ENCODE results near the gene CUX1.

The CUX1 gene

DNA sequence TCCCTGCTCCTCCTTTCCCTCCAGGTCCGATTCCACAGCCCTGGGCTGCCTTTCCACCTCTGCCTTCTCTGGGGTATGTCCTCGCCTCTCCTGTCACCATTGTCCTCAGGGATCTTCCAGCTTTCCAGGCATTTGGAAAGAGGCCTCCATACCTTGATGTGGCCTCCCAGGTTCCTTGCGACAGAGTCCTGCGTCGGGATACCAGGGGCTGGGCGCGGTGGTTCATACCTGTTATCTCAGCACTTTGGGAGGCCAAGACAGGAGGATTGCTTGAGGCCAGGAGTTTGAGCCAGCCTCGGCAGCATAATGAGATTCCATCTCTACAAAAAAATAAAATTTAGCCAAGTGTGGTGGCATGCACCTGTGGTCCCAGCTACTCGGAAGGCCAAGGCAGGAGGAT is 171.1 kb downstream of the CUX1 start:
- Histone ChIP-seq H3K9me3 (ENCODE audit: control insufficient read depth, low read length) (no peaks in the 10 kb centered on the region), H3K36me3 (ENCODE audit: control insufficient read depth, insufficient read depth, low read length, severe bottlenecking) (peaks cover 3% of the 10 kb centered on the region), H3K9ac (ENCODE audit: low read length) (no peak overlapping the region), H3K4me1 (ENCODE audit: control insufficient read depth, insufficient read depth, low read length) (no peaks in the 10 kb centered on the region), H3K27me3 (replicated peaks; ENCODE audit: control insufficient read depth, insufficient read depth, low read length) (no peaks in the 10 kb centered on the region), H3K4me3 (ENCODE audit: low read length) (no peak overlapping the region)
- DNase-seq (ENCODE audit: low read depth), result no peak

- H3K9ac ChIP-seq (ENCODE audit: low read length), result no peak overlapping the region
- H3K4me3 ChIP-seq (ENCODE audit: low read length), result no peak overlapping the region
- H3K4me1 ChIP-seq (ENCODE audit: control insufficient read depth, insufficient read depth, low read length), result no peaks in the 10 kb centered on the region
- no peaks in the 10 kb centered on the region for H3K9me3 ChIP-seq (ENCODE audit: control insufficient read depth, low read length)
- no peaks in the 10 kb centered on the region for H3K27me3 ChIP-seq (replicated peaks; ENCODE audit: control insufficient read depth, insufficient read depth, low read length)
- DNase-seq (ENCODE audit: low read depth), result no peak
- peaks cover 3% of the 10 kb centered on the region for H3K36me3 ChIP-seq (ENCODE audit: control insufficient read depth, insufficient read depth, low read length, severe bottlenecking)
These were observed 171.7 kb downstream of the CUX1 start for GRCh38 chr7:101989101-101989500.

DNA sequence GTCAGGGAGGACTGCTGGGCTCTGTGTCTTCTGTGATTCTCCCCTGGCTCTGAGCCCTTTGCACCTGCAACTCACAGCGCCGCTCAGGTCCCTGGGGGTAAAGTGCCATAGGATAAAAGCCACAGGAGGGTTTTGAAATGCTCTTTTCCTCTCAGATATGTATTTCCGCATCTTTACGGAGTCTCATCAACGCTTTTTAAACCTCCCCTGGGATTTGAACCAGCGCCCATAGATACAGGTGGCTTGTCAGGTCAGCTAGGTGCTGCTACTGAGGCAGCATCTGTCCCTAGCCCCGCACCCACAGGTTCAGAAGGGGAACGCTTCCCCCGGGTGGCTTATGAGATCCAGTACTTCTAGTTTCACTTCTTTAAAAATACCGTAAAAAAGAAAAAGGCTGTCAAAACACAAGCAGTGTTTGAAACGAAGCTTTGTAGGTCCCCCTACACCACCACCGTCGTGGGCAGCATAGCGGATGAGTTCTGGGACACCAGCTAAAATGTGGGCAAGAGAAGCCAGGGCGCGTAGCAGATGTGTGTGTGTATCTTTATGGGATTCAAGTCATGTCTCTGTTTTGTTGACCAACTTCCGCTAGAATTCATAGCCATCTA is 173.5 kb downstream of the CUX1 start:
- Histone ChIP-seq H3K27me3 (replicated peaks; ENCODE audit: control insufficient read depth, insufficient read depth, low read length) (no peaks in the 10 kb centered on the region), H3K4me1 (ENCODE audit: control insufficient read depth, insufficient read depth, low read length) (no peaks in the 10 kb centered on the region), H3K9ac (ENCODE audit: low read length) (no peak overlapping the region), H3K36me3 (ENCODE audit: control insufficient read depth, insufficient read depth, low read length, severe bottlenecking) (peaks cover 3% of the 10 kb centered on the region), H3K9me3 (ENCODE audit: control insufficient read depth, low read length) (no peaks in the 10 kb centered on the region), H3K4me3 (ENCODE audit: low read length) (no peak overlapping the region)
- DNase-seq (ENCODE audit: low read depth), result no peak

DNA sequence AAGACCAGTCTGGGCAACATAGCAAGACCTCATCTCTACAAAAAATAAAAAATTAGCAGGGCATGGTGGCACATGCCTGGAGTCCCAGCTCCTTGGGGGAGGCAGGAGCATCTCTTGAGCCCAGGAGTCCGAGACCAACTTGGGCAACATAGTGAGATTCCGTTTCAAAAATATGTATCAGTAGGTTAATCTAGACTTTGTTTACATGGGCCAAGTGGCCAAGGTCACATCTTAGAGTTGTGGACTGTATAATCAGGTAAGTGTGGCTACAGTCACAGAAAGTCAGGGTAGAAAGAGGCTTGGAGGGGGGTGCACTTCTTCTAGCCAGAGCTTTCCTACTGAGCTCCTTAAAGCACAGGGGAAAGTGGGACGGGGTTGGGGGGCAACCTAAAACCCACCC is 174.4 kb downstream of the CUX1 start:
- Histone ChIP-seq H3K27me3 (replicated peaks; ENCODE audit: control insufficient read depth, insufficient read depth, low read length) (no peaks in the 10 kb centered on the region), H3K4me3 (ENCODE audit: low read length) (no peak overlapping the region), H3K9ac (ENCODE audit: low read length) (no peak overlapping the region), H3K36me3 (ENCODE audit: control insufficient read depth, insufficient read depth, low read length, severe bottlenecking) (peaks cover 3% of the 10 kb centered on the region), H3K9me3 (ENCODE audit: control insufficient read depth, low read length) (no peaks in the 10 kb centered on the region), H3K4me1 (ENCODE audit: control insufficient read depth, insufficient read depth, low read length) (no peaks in the 10 kb centered on the region)
- DNase-seq (ENCODE audit: low read depth), result no peak

- H3K27me3 ChIP-seq (replicated peaks; ENCODE audit: control insufficient read depth, insufficient read depth, low read length), result no peaks in the 10 kb centered on the region
- peaks cover 2% of the 10 kb centered on the region for H3K36me3 ChIP-seq (ENCODE audit: control insufficient read depth, insufficient read depth, low read length, severe bottlenecking)
- H3K9me3 ChIP-seq (ENCODE audit: control insufficient read depth, low read length), result no peaks in the 10 kb centered on the region
- no peaks in the 10 kb centered on the region for H3K4me1 ChIP-seq (ENCODE audit: control insufficient read depth, insufficient read depth, low read length)
- no peak overlapping the region for H3K9ac ChIP-seq (ENCODE audit: low read length)
- DNase-seq (ENCODE audit: low read depth), result no peak
- H3K4me3 ChIP-seq (ENCODE audit: low read length), result no peak overlapping the region
These were observed 175.9 kb downstream of the CUX1 start for GRCh38 chr7:101993311-101993710.

GRCh38 chr7:101995121-101995520 is 177.7 kb downstream of the CUX1 start:
- Histone ChIP-seq H3K36me3 (ENCODE audit: control insufficient read depth, insufficient read depth, low read length, severe bottlenecking) (no peaks in the 10 kb centered on the region), H3K27me3 (replicated peaks; ENCODE audit: control insufficient read depth, insufficient read depth, low read length) (no peaks in the 10 kb centered on the region), H3K4me3 (ENCODE audit: low read length) (no peak overlapping the region), H3K9ac (ENCODE audit: low read length) (no peak overlapping the region), H3K9me3 (ENCODE audit: control insufficient read depth, low read length) (no peaks in the 10 kb centered on the region), H3K4me1 (ENCODE audit: control insufficient read depth, insufficient read depth, low read length) (no peaks in the 10 kb centered on the region)
- no peak for DNase-seq (ENCODE audit: low read depth)

GRCh38 chr7:101996131-101996691 is 178.8 kb downstream of the CUX1 start:
- no peaks in the 10 kb centered on the region for H3K9me3 ChIP-seq (ENCODE audit: control insufficient read depth, low read length)
- no peaks in the 10 kb centered on the region for H3K27me3 ChIP-seq (replicated peaks; ENCODE audit: control insufficient read depth, insufficient read depth, low read length)
- H3K4me3 ChIP-seq (ENCODE audit: low read length), result no peak overlapping the region
- no peaks in the 10 kb centered on the region for H3K4me1 ChIP-seq (ENCODE audit: control insufficient read depth, insufficient read depth, low read length)
- no peaks in the 10 kb centered on the region for H3K36me3 ChIP-seq (ENCODE audit: control insufficient read depth, insufficient read depth, low read length, severe bottlenecking)
- DNase-seq (ENCODE audit: low read depth), result no peak
- H3K9ac ChIP-seq (ENCODE audit: low read length), result no peak overlapping the region

DNA sequence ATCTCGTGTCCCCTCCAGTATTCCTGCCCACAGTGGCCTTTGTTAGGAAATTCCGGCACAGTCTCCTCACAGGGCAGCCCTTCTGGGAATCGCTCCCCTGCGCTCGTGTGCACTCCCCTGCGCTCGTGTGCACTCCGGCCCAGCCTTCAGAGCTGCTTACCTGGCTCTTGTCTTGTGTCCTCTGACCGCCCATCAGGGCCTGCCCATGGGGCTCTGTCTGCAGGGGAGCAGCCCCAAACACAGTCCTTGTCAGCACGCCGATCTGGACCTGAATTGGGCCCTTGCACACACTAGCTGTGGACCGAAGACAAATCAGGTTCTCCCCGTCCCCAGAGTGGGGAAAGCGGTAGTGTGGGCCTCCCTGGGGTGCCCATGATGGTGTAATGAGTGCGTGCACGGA is 179.4 kb downstream of the CUX1 start:
- Histone ChIP-seq H3K4me1 (ENCODE audit: control insufficient read depth, insufficient read depth, low read length) (no peaks in the 10 kb centered on the region), H3K9me3 (ENCODE audit: control insufficient read depth, low read length) (no peaks in the 10 kb centered on the region), H3K9ac (ENCODE audit: low read length) (no peak overlapping the region), H3K27me3 (replicated peaks; ENCODE audit: control insufficient read depth, insufficient read depth, low read length) (no peaks in the 10 kb centered on the region), H3K4me3 (ENCODE audit: low read length) (no peak overlapping the region), H3K36me3 (ENCODE audit: control insufficient read depth, insufficient read depth, low read length, severe bottlenecking) (no peaks in the 10 kb centered on the region)
- no peak for DNase-seq (ENCODE audit: low read depth)

GRCh38 chr7:101998029-101998905 is 180.8 kb downstream of the CUX1 start:
- H3K36me3 ChIP-seq (ENCODE audit: control insufficient read depth, insufficient read depth, low read length, severe bottlenecking), result no peaks in the 10 kb centered on the region
- H3K4me3 ChIP-seq (ENCODE audit: low read length), result no peak overlapping the region
- H3K9ac ChIP-seq (ENCODE audit: low read length), result no peak overlapping the region
- no peaks in the 10 kb centered on the region for H3K9me3 ChIP-seq (ENCODE audit: control insufficient read depth, low read length)
- no peak for DNase-seq (ENCODE audit: low read depth)
- H3K27me3 ChIP-seq (replicated peaks; ENCODE audit: control insufficient read depth, insufficient read depth, low read length), result no peaks in the 10 kb centered on the region
- no peaks in the 10 kb centered on the region for H3K4me1 ChIP-seq (ENCODE audit: control insufficient read depth, insufficient read depth, low read length)

GRCh38 chr7:101998906-101999240 is 181.4 kb downstream of the CUX1 start:
- no peaks in the 10 kb centered on the region for H3K9me3 ChIP-seq (ENCODE audit: control insufficient read depth, low read length)
- H3K27me3 ChIP-seq (replicated peaks; ENCODE audit: control insufficient read depth, insufficient read depth, low read length), result no peaks in the 10 kb centered on the region
- DNase-seq (ENCODE audit: low read depth), result no peak

DNA sequence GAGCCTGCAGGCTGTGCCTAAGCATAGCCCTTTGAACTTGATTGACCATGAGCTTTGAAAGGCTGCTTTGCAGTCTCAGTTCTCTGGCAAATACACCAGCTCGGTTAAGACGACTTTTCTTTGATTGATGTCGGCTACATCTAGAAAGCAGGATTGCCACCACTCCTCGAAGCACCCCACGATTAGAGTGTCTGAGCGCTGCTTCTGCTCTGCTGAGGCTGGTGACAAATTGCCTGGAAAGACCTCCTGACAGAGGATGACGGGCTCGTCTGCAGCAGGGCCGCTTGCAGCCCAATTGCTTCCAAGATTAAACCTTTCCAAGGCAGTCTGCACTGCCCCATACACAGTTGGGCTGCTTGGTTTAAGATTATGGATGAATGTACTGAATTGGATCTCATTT is 182.0 kb downstream of the CUX1 start:
- peaks cover 4% of the 10 kb centered on the region for H3K4me1 ChIP-seq (ENCODE audit: control insufficient read depth, insufficient read depth, low read length)
- no peak overlapping the region for H3K4me3 ChIP-seq (ENCODE audit: low read length)
- no peaks in the 10 kb centered on the region for H3K27me3 ChIP-seq (replicated peaks; ENCODE audit: control insufficient read depth, insufficient read depth, low read length)
- H3K36me3 ChIP-seq (ENCODE audit: control insufficient read depth, insufficient read depth, low read length, severe bottlenecking), result no peaks in the 10 kb centered on the region
- H3K9ac ChIP-seq (ENCODE audit: low read length), result no peak overlapping the region
- H3K9me3 ChIP-seq (ENCODE audit: control insufficient read depth, low read length), result no peaks in the 10 kb centered on the region
- no peak for DNase-seq (ENCODE audit: low read depth)

More at GRCh38 chr7:101998906-101999240, 181.4 kb downstream of the CUX1 start:
- H3K9ac ChIP-seq (ENCODE audit: low read length), result no peak overlapping the region
- H3K36me3 ChIP-seq (ENCODE audit: control insufficient read depth, insufficient read depth, low read length, severe bottlenecking), result no peaks in the 10 kb centered on the region
- no peaks in the 10 kb centered on the region for H3K4me1 ChIP-seq (ENCODE audit: control insufficient read depth, insufficient read depth, low read length)
- H3K4me3 ChIP-seq (ENCODE audit: low read length), result no peak overlapping the region
